H9 (cell line): ENCODE results near the gene LPAR3. TPM values are rescaled to one million over a fixed set of nuclear protein-coding genes. Genes with fewer than 3 reads are reported as not detected.

ENCODE experiments used
- DNase-seq: peaks from one replicate; pipeline ENCODE4 v3.0.0-alpha.2; 2017
- H2AFZ ChIP-seq: one replicate; pipeline ENCODE4 v1.6.1; 2013; ENCODE audit warnings: mild to moderate bottlenecking, low read length, control low read depth, moderate library complexity
- H2AK5ac ChIP-seq: 2 replicates; pipeline ENCODE4 v1.6.1; 2013; ENCODE audit warnings: low read length, control low read depth, mixed read lengths; ENCODE audit not compliant: insufficient read length
- H2BK120ac ChIP-seq: one replicate; pipeline ENCODE4 v1.6.1; 2013; ENCODE audit warnings: low read depth, mild to moderate bottlenecking, low read length, control low read depth, inconsistent platforms; ENCODE audit not compliant: poor library complexity, severe bottlenecking
- H2BK12ac ChIP-seq: 2 replicates; pipeline ENCODE4 v1.6.1; 2013; ENCODE audit warnings: low read length, control low read depth, mixed read lengths, low read depth; ENCODE audit not compliant: insufficient read length
- H2BK15ac ChIP-seq: 2 replicates; pipeline ENCODE4 v1.6.1; 2013; ENCODE audit warnings: low read depth, low read length, control low read depth
- H2BK20ac ChIP-seq: one replicate; pipeline ENCODE4 v1.6.1; 2013; ENCODE audit warnings: low read depth, mild to moderate bottlenecking, low read length, control low read depth, inconsistent platforms; ENCODE audit not compliant: poor library complexity, severe bottlenecking
- H2BK5ac ChIP-seq: 2 replicates; pipeline ENCODE4 v1.6.1; 2013; ENCODE audit warnings: low read length, control low read depth, mixed read lengths; ENCODE audit not compliant: insufficient read length
- H3K14ac ChIP-seq: 2 replicates; pipeline ENCODE4 v1.6.1; 2013; ENCODE audit warnings: low read length, control low read depth; ENCODE audit not compliant: insufficient read depth
- H3K18ac ChIP-seq: 2 replicates; pipeline ENCODE4 v1.6.1; 2013; ENCODE audit warnings: low read depth, mild to moderate bottlenecking, mixed read lengths, low read length, control low read depth; ENCODE audit not compliant: insufficient read length
- H3K23ac ChIP-seq: 2 replicates; pipeline ENCODE4 v1.6.1; 2013; ENCODE audit warnings: low read length, control low read depth, mixed read lengths, low read depth; ENCODE audit not compliant: insufficient read length
- H3K23me2 ChIP-seq: 2 replicates; pipeline ENCODE4 v1.6.1; 2013; ENCODE audit warnings: low read depth, mild to moderate bottlenecking, mixed read lengths, low read length, control low read depth; ENCODE audit not compliant: insufficient read length, poor library complexity, severe bottlenecking
- H3K27ac ChIP-seq: 2 replicates; pipeline ENCODE4 v1.5.1; 2013; ENCODE audit warnings: low read length, control low read depth, mixed read lengths, low read depth; ENCODE audit not compliant: insufficient read length
- H3K27me3 ChIP-seq: 2 replicates; pipeline ENCODE4 v1.6.1; 2013; ENCODE audit warnings: low read length, control low read depth, inconsistent platforms; ENCODE audit not compliant: insufficient read depth
- H3K4ac ChIP-seq: 2 replicates; pipeline ENCODE4 v1.6.1; 2013; ENCODE audit warnings: low read depth, mild to moderate bottlenecking, control low read depth, inconsistent platforms, low read length, moderate library complexity
- H3K4me1 ChIP-seq: 2 replicates; pipeline ENCODE4 v1.6.1; 2013; ENCODE audit warnings: low read length, control low read depth, inconsistent platforms; ENCODE audit not compliant: insufficient read depth
- H3K4me2 ChIP-seq: 2 replicates; pipeline ENCODE4 v1.6.1; 2013; ENCODE audit warnings: low read length, control low read depth, mixed read lengths; ENCODE audit not compliant: insufficient read length, insufficient read depth
- H3K56ac ChIP-seq: 2 replicates; pipeline ENCODE4 v1.6.1; 2013; ENCODE audit warnings: low read depth, mild to moderate bottlenecking, mixed read lengths, low read length, control low read depth; ENCODE audit not compliant: insufficient read length
- H3K79me1 ChIP-seq: 2 replicates; pipeline ENCODE4 v1.6.1; 2013; ENCODE audit warnings: low read depth, mild to moderate bottlenecking, moderate library complexity, low read length, control low read depth, inconsistent platforms; ENCODE audit not compliant: insufficient read depth, poor library complexity, severe bottlenecking
- H3K79me2 ChIP-seq: 2 replicates; pipeline ENCODE4 v1.6.1; 2013; ENCODE audit warnings: low read length, control low read depth, inconsistent platforms; ENCODE audit not compliant: insufficient read depth
- H3K9ac ChIP-seq: 2 replicates; pipeline ENCODE4 v1.6.1; 2013; ENCODE audit warnings: low read length, control low read depth, mixed read lengths; ENCODE audit not compliant: insufficient read length; ENCODE audit errors: extremely low read depth
- H3K9me3 ChIP-seq: one replicate; pipeline ENCODE4 v1.6.1; 2013; ENCODE audit warnings: low read depth, low read length, inconsistent platforms; ENCODE audit not compliant: control insufficient read depth
- H3T11ph ChIP-seq: one replicate; pipeline ENCODE4 v1.6.1; 2013; ENCODE audit warnings: mild to moderate bottlenecking, low read length, control low read depth, inconsistent platforms
- H4K20me1 ChIP-seq: one replicate; pipeline ENCODE4 v1.6.1; 2013; ENCODE audit not compliant: control insufficient read depth, insufficient read length, insufficient read depth
- H4K5ac ChIP-seq: 2 replicates; pipeline ENCODE4 v1.6.1; 2013; ENCODE audit warnings: low read depth, mild to moderate bottlenecking, mixed read lengths, low read length, control low read depth; ENCODE audit not compliant: insufficient read length
- H4K8ac ChIP-seq: replicated peaks from 2 replicates; pipeline ENCODE4 v1.6.1; 2013; ENCODE audit warnings: low read length, control low read depth, mixed read lengths, low read depth; ENCODE audit not compliant: insufficient read length
- H4K91ac ChIP-seq: 2 replicates; pipeline ENCODE4 v1.6.1; 2013; ENCODE audit warnings: low read depth, mild to moderate bottlenecking, moderate library complexity, mixed read lengths, low read length, control low read depth; ENCODE audit not compliant: insufficient read length
- H3K27ac Mint-ChIP-seq, 3 experiments: 2 replicates in 2 of 3; 3 replicates in 1 of 3; pipeline ENCODE4 v1.8.0; 2020 to 2021; ENCODE audit warnings: mixed read lengths in 3 of 3, mild to moderate bottlenecking in 1 of 3, moderate library complexity in 1 of 3
- H3K27me3 Mint-ChIP-seq: 2 replicates; pipeline ENCODE4 v1.8.0; 2021; ENCODE audit warnings: low read depth, mild to moderate bottlenecking, moderate library complexity, mixed read lengths
- H3K36me3 Mint-ChIP-seq, 3 experiments: 2 replicates in 2 of 3; 3 replicates in 1 of 3; pipeline ENCODE4 v1.8.0; 2020 to 2021; ENCODE audit warnings: low read depth in 3 of 3, mixed read lengths in 3 of 3; ENCODE audit not compliant: insufficient read depth in 1 of 3
- H3K4me1 Mint-ChIP-seq, 2 experiments: 2 replicates each; pipeline ENCODE4 v1.8.0; 2020; ENCODE audit warnings: mixed read lengths in 2 of 2
- H3K4me3 Mint-ChIP-seq, 2 experiments: 2 replicates in 1 of 2; 3 replicates in 1 of 2; pipeline ENCODE4 v1.8.0; 2020 to 2021; ENCODE audit warnings: mild to moderate bottlenecking in 2 of 2, mixed read lengths in 2 of 2, moderate library complexity in 1 of 2
- H3K9me3 Mint-ChIP-seq, 2 experiments: 2 replicates in 1 of 2; 3 replicates in 1 of 2; pipeline ENCODE4 v1.8.0; 2020; ENCODE audit warnings: mild to moderate bottlenecking in 2 of 2, mixed read lengths in 2 of 2, moderate library complexity in 1 of 2
- CTCF ChIP-seq: fragments of 200-600 bp; sonication (generic); conservative IDR thresholded peaks from 3 replicates; pipeline ENCODE4 v1.8.0; 2021; ENCODE audit warnings: antibody characterized with exemption, mild to moderate bottlenecking
- WGBS: extraction: QIAGEN DNeasy Blood & Tissue Kit; methylation state at CpG from one replicate; pipeline ENCODE4 v1.1.7; 2013; ENCODE audit warnings: missing lambda C conversion rate, low lambda C conversion rate, mixed read lengths; ENCODE audit not compliant: insufficient read length; ENCODE audit errors: extremely low coverage; 5-methylcytosine and 5-hydroxymethylcytosine counted together
- total RNA-seq: library from RNA; stranded (reverse); gene quantifications from 2 replicates; pipeline ENCODE4 v1.2.1, GENCODE V29; 2021

The LPAR3 gene
- total RNA-seq, 1 experiment from 2014 or later: 3.0 TPM

GRCh38 chr1:84930831-84931230 lies 37.8 kb upstream of the LPAR3 start:
- Histone ChIP-seq H3K14ac (no peak overlapping the region), H3K79me1 (no peaks in the 10 kb centered on the region), H3K9me3 (no peaks in the 10 kb centered on the region), H3K27me3 (no peaks in the 10 kb centered on the region), H3K23me2 (no peaks in the 10 kb centered on the region), H2BK15ac (no peak overlapping the region), H3K4me2 (no peak overlapping the region), H2BK12ac (no peak overlapping the region), H3K23ac (no peak overlapping the region), H3T11ph (no peak overlapping the region), H3K18ac (no peak overlapping the region), H3K79me2 (no peaks in the 10 kb centered on the region), H3K56ac (no peak overlapping the region), H3K4ac (no peak overlapping the region), H2AFZ (no peak overlapping the region), H2BK120ac (no peak overlapping the region), H3K27ac (no peak overlapping the region), H4K20me1 (no peaks in the 10 kb centered on the region), H4K91ac (no peak overlapping the region), H2BK5ac (no peak overlapping the region), H4K5ac (no peak overlapping the region), H3K9ac (no peak overlapping the region), H3K4me1 (peaks cover 3% of the 10 kb centered on the region; the same call in 1 of the 2 replicates), H2AK5ac (no peak overlapping the region), H2BK20ac (no peak overlapping the region), H4K8ac (no peak overlapping the region)
- no peak overlapping the region for H3K4me3 Mint-ChIP-seq
- TF ChIP-seq CTCF: no peak
- no peak for DNase-seq
- WGBS: no CpG with 5 or more reads among the region's 2 CpGs
- no peaks in the 10 kb centered on the region for H3K9me3 Mint-ChIP-seq
- no peaks in the 10 kb centered on the region for H3K27me3 Mint-ChIP-seq
- no peaks in the 10 kb centered on the region; a peak in 1 of 4 replicates for H3K4me1 Mint-ChIP-seq
- no peak overlapping the region for H3K27ac Mint-ChIP-seq
- no peaks in the 10 kb centered on the region for H3K36me3 Mint-ChIP-seq
